Adrenal gland (tissue), 5 donors: ENCODE measurements around the gene ETNPPL.
"Not testable (repeated sequence)": the region's sequence is repeated elsewhere in the genome, so short reads cannot be mapped to it uniquely, and the experiment has no call there.

Source experiments
- CTCF ChIP-seq, 6 experiments: fragments of 450-650 bp in 4 of 6; fragments of 200-600 bp in 2 of 6; sonication (generic) in 1 of 6; IDR thresholded peaks; 1 replicate in 5 of 6; 2 replicates in 1 of 6; pipeline versions ENCODE4 v1.5.1 to v1.8.0; 2016 to 2021; ENCODE audit warnings: antibody characterized with exemption in 6 of 6, mild to moderate bottlenecking in 2 of 6, moderate library complexity in 1 of 6
- POLR2A ChIP-seq, 2 donors: fragments of 450-650 bp; IDR thresholded peaks; one replicate each; pipeline ENCODE4 v1.6.1; 2017; ENCODE audit warnings: antibody characterized with exemption in 2 of 2, mild to moderate bottlenecking in 2 of 2, moderate library complexity in 1 of 2
- donor health status: DM: no; HTN: no; CAD: no.

- not testable (repeated sequence) for TF ChIP-seq CTCF, POLR2A (IDR thresholded peaks at IDR 0.05)
Observed at GRCh38 chr4:108710578-108710977, 52.3 kb downstream of the ETNPPL start.
